GM12801 (cell line): ENCODE data around the gene COL4A1.

Experiments used
- TF ChIP-seq, protein P1 (sequence below): IDR thresholded peaks from one replicate; pipeline ENCODE4 v1.5.1; 2011; ENCODE audit warnings: control low read depth; ENCODE audit not compliant: insufficient read length; ENCODE audit errors: extremely low read depth

Gene COL4A1

DNA sequence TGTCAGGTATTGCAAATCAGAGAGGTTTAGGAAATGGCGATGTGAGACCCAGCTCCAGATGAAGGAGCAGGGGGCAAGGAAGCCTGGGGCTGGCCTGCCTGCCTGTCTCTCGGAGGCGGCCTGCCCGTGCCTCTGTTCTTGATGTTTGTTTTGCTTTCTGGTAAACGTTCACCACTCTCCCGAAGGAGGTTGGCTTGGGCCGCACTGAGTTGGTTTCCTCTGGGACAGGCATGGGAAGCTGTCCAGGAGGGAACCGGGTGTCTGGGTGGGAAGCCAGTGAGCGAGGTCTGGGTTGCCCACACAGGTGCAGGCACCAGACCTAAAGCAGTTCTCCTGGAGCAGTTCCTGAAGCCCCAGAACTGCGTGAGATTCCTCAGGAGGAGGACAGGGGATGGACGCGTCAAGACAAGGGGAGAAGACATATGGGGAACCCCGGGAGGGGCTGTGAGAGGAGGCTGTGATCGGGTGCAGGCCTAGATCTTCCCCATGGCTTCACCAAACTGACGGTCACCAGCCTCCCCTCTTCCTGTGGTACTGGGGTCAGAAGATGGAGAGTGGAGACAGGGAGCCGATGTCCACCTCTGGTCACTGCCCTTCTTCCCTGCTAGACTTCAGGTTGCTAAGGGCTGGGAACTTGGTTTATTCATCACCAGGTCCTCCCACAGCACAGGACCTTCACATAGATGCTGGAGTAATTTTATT is 15.3 kb upstream of the COL4A1 start:
- TF ChIP-seq, protein P1, sequence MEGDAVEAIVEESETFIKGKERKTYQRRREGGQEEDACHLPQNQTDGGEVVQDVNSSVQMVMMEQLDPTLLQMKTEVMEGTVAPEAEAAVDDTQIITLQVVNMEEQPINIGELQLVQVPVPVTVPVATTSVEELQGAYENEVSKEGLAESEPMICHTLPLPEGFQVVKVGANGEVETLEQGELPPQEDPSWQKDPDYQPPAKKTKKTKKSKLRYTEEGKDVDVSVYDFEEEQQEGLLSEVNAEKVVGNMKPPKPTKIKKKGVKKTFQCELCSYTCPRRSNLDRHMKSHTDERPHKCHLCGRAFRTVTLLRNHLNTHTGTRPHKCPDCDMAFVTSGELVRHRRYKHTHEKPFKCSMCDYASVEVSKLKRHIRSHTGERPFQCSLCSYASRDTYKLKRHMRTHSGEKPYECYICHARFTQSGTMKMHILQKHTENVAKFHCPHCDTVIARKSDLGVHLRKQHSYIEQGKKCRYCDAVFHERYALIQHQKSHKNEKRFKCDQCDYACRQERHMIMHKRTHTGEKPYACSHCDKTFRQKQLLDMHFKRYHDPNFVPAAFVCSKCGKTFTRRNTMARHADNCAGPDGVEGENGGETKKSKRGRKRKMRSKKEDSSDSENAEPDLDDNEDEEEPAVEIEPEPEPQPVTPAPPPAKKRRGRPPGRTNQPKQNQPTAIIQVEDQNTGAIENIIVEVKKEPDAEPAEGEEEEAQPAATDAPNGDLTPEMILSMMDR: no peak

DNA sequence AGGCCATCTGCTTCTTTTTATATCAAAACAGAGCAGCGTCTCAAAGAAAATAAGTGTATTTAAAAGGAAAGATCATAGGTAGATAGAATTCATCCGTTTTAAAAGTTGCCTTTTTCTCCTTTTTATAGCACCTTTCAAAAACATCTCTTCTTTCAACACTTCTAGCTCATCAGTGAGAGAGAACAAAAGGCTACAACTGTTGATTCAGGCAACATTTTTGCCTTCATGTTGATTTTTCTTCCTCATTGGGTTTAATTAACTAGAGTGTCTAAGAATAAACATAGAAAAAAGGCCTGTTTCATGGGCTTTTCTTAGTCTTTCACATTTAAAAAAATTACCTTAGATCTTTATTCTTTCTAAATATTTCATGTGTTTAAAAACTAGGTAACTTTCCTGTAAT is 13.7 kb upstream of the COL4A1 start:
- TF ChIP-seq, protein P1: no peak

DNA sequence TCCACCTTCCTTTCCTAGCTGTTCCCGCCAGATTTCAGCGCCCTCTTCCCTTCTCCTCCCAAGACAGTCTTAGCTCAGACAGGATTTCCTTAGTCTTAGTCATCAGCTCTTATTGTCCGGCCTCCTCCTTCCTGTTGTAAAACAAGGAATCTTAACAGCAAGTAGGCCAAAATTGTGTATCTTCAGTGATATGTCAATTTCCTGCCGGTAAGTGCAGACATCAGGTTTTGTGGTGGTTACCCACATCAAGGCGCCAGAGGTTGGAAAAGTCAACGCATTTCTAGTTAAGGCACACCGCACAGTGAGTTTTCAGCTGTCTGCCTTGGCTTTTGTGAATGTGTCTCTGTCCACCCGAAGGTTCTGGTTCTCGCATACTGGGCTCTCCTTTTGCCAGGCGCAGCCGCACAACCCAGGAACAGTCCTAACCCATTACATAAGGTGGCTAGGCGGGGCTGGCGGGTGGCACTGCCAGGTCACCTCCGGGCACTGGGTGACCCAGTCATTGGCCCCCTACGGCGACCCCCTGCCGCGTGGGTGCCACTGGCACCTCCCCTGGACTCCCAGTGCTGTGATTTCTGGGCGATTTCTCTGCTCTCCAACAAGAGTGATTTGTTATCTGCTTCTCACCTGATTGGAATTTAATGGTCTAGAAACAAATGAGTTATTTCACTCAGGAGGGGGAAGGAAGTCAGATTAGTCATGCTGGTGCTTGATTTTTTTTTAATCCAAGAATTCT is 13.0 kb upstream of the COL4A1 start:
- TF ChIP-seq, protein P1: no peak

GRCh38 chr13:110319397-110319773 is 12.4 kb upstream of the COL4A1 start:
- TF ChIP-seq, protein P1: no peak

- TF ChIP-seq, protein P1: no peak
These were observed 12.0 kb upstream of the COL4A1 start for GRCh38 chr13:110318920-110319319.

- TF ChIP-seq, protein P1: no peak
These were observed 10.7 kb upstream of the COL4A1 start for GRCh38 chr13:110317496-110318195.

GRCh38 chr13:110317093-110317492 is 10.1 kb upstream of the COL4A1 start:
- TF ChIP-seq, protein P1: no peak
